ENCODE data around the gene IKZF1. TPM values are rescaled to one million over a fixed set of nuclear protein-coding genes. Genes with fewer than 3 reads are reported as not detected.

IKZF1 gene
- total and polyA plus RNA-seq, 4 donors = 4.0 to 37.8 (median 18.5) TPM

GRCh38 chr7:50379082-50379481 is 74.6 kb downstream of the IKZF1 start:
- Histone ChIP-seq H3K9ac (ENCODE audit: insufficient read depth in 1 of 2, low read length in 2 of 2) (no peak overlapping the region), H3K36me3 (ENCODE audit: control insufficient read depth in 4 of 4, insufficient read depth in 4 of 4, low read length in 4 of 4) (peaks cover 0 to 6% (median 0%) of the 10 kb centered on the region in 4 donors), H3K4me1 (ENCODE audit: control insufficient read depth in 5 of 5, insufficient read depth in 5 of 5, low read length in 5 of 5) (no peaks in the 10 kb centered on the region), H3K27me3 (ENCODE audit: control insufficient read depth in 3 of 3, insufficient read depth in 3 of 3, low read length in 2 of 3) (no peaks in the 10 kb centered on the region), H3K4me3 (no peak overlapping the region), H3K9me3 (ENCODE audit: control insufficient read depth in 4 of 4, insufficient read depth in 3 of 4, low read length in 3 of 4) (peaks cover 0 to 3% (median 0%) of the 10 kb centered on the region in 4 donors), H3K27ac (ENCODE audit: low read depth in 1 of 2, low read length in 1 of 2) (no peak overlapping the region)
- DNase-seq (peak in 1 of 3 donors; percentile 19), ATAC-seq (ENCODE audit: insufficient read depth, low FRiP score) (no peak)
- WGBS, 2 donors = 50 to 68% methylated on average over 10 of the region's 10 CpGs
- no peak for TF ChIP-seq CTCF (IDR thresholded peaks at IDR 0.05; ENCODE audit: control extremely low read depth, extremely low read depth)

GRCh38 chr7:50379539-50379938 is 75.0 kb downstream of the IKZF1 start:
- Histone ChIP-seq H3K9me3 (ENCODE audit: control insufficient read depth in 4 of 4, insufficient read depth in 3 of 4, low read length in 3 of 4) (peaks cover 0 to 3% (median 0%) of the 10 kb centered on the region in 4 donors), H3K4me1 (ENCODE audit: control insufficient read depth in 5 of 5, insufficient read depth in 5 of 5, low read length in 5 of 5) (no peaks in the 10 kb centered on the region), H3K4me3 (no peak overlapping the region), H3K27ac (ENCODE audit: low read depth in 1 of 2, low read length in 1 of 2) (no peak overlapping the region), H3K36me3 (ENCODE audit: control insufficient read depth in 4 of 4, insufficient read depth in 4 of 4, low read length in 4 of 4) (peaks cover 0 to 6% (median 0%) of the 10 kb centered on the region in 4 donors), H3K27me3 (ENCODE audit: control insufficient read depth in 3 of 3, insufficient read depth in 3 of 3, low read length in 2 of 3) (no peaks in the 10 kb centered on the region), H3K9ac (ENCODE audit: insufficient read depth in 1 of 2, low read length in 2 of 2) (no peak overlapping the region)
- no peak for TF ChIP-seq CTCF (IDR thresholded peaks at IDR 0.05; ENCODE audit: control extremely low read depth, extremely low read depth)
- ATAC-seq (ENCODE audit: insufficient read depth, low FRiP score) (no peak), DNase-seq (no peak)
- WGBS, 2 donors = 56 to 70% methylated on average over 1 of the region's 1 CpG

GRCh38 chr7:50382455-50382854 is 77.9 kb downstream of the IKZF1 start:
- Histone ChIP-seq H3K27me3 (ENCODE audit: control insufficient read depth in 3 of 3, insufficient read depth in 3 of 3, low read length in 2 of 3) (no peaks in the 10 kb centered on the region), H3K4me3 (no peak overlapping the region), H3K27ac (ENCODE audit: low read depth in 1 of 2, low read length in 1 of 2) (no peak overlapping the region), H3K36me3 (ENCODE audit: control insufficient read depth in 4 of 4, insufficient read depth in 4 of 4, low read length in 4 of 4) (peaks cover 0 to 3% (median 0%) of the 10 kb centered on the region in 4 donors), H3K9ac (ENCODE audit: insufficient read depth in 1 of 2, low read length in 2 of 2) (no peak overlapping the region), H3K4me1 (ENCODE audit: control insufficient read depth in 5 of 5, insufficient read depth in 5 of 5, low read length in 5 of 5) (no peaks in the 10 kb centered on the region), H3K9me3 (ENCODE audit: control insufficient read depth in 4 of 4, insufficient read depth in 3 of 4, low read length in 3 of 4) (peaks cover 0 to 3% (median 0%) of the 10 kb centered on the region in 4 donors)
- DNase-seq (no peak), ATAC-seq (ENCODE audit: insufficient read depth, low FRiP score) (no peak)
- WGBS, 2 donors = 87 to 88% methylated on average over 21 of the region's 21 CpGs
- TF ChIP-seq CTCF (IDR thresholded peaks at IDR 0.05; ENCODE audit: control extremely low read depth, extremely low read depth) = no peak

GRCh38 chr7:50387351-50387750 is 82.8 kb downstream of the IKZF1 start:
- H3K36me3 ChIP-seq (ENCODE audit: control insufficient read depth in 4 of 4, insufficient read depth in 4 of 4, low read length in 4 of 4) = peaks cover 0 to 3% (median 0%) of the 10 kb centered on the region in 4 donors
- H3K9me3 ChIP-seq (ENCODE audit: control insufficient read depth in 4 of 4, insufficient read depth in 3 of 4, low read length in 3 of 4) = peaks cover 0 to 2% (median 0%) of the 10 kb centered on the region in 4 donors
- no peak overlapping the region for H3K27ac ChIP-seq (ENCODE audit: low read depth in 1 of 2, low read length in 1 of 2)
- no peak overlapping the region for H3K9ac ChIP-seq (ENCODE audit: insufficient read depth in 1 of 2, low read length in 2 of 2)
- no peaks in the 10 kb centered on the region for H3K27me3 ChIP-seq (ENCODE audit: control insufficient read depth in 3 of 3, insufficient read depth in 3 of 3, low read length in 2 of 3)
- no peak for TF ChIP-seq CTCF (IDR thresholded peaks at IDR 0.05; ENCODE audit: control extremely low read depth, extremely low read depth)
- no peak overlapping the region for H3K4me3 ChIP-seq
- ATAC-seq (ENCODE audit: insufficient read depth, low FRiP score) (no peak), DNase-seq (no peak)
- 82 to 88% methylated on average over 11 of the region's 11 CpGs for WGBS, 2 donors
- H3K4me1 ChIP-seq (ENCODE audit: control insufficient read depth in 5 of 5, insufficient read depth in 5 of 5, low read length in 5 of 5) = no peaks in the 10 kb centered on the region

All from lung (tissue), 12 donors.